Measurements from ENCODE around the gene MAN1B1. TPM values are rescaled to one million over a fixed set of nuclear protein-coding genes. Genes with fewer than 3 reads are reported as not detected.

The MAN1B1 gene
- total and polyA plus RNA-seq, 2 of the 8 experiments (the other 6 are each of a cell fraction or from before 2014, with no cell fraction given) = 33.7 to 36.3 TPM

GRCh38 chr9:137068539-137069507 lies 18.0 kb upstream of the MAN1B1 start (continued):
- TF ChIP-seq GTF2F1 (IDR thresholded peaks at IDR 0.05; ENCODE audit: borderline replicate concordance, low read depth, low read length) (no peak), RAD21 (IDR thresholded peaks at IDR 0.05 in 1 of 2, conservative IDR thresholded peaks at IDR 0.05 in 1 of 2; ENCODE audit: low read depth in 2 of 2, low read length in 2 of 2) (no peak), TAF7 (optimal IDR thresholded peaks at IDR 0.05; ENCODE audit: borderline replicate concordance, low read depth, low read length) (no peak), SRF (IDR thresholded peaks at IDR 0.05; ENCODE audit: low read depth, low read length) (no peak), BRCA1 (IDR thresholded peaks at IDR 0.05; ENCODE audit: low read depth, low read length) (no peak), CEBPB (IDR thresholded peaks at IDR 0.05; ENCODE audit: low read depth, low read length) (no peak), POU5F1 (IDR thresholded peaks at IDR 0.05; ENCODE audit: low read depth, low read length) (no peak), BACH1 (IDR thresholded peaks at IDR 0.05; ENCODE audit: low read length) (no peak), CTBP2 (IDR thresholded peaks at IDR 0.05; ENCODE audit: borderline replicate concordance, insufficient read depth, insufficient read length, low read length) (no peak), SP1 (IDR thresholded peaks at IDR 0.05; ENCODE audit: low read depth, low read length) (no peak)
